GM11168 (cell line): ENCODE results near the gene CPO.

Experiments used
- in situ Hi-C: fragments of 300-500 bp; cut with MboI; formaldehyde crosslinking; loops from one replicate; pipeline ENCODE4 v1.12.0; 2022; ENCODE audit warnings: low sequenced_read_pairs; ENCODE audit not compliant: unreplicated experiment

The CPO gene

GRCh38 chr2:206996556-206997065, 57.3 kb downstream of the CPO start:
- in situ Hi-C loops: no loop called here

GRCh38 chr2:207008105-207008990, 69.0 kb downstream of the CPO start:
- in situ Hi-C loops: no loop called here

GRCh38 chr2:207012461-207012860, 73.1 kb downstream of the CPO start:
- in situ Hi-C loops: no loop called here

GRCh38 chr2:207014424-207014823, 75.1 kb downstream of the CPO start:
- in situ Hi-C loops: no loop called here

GRCh38 chr2:207015901-207016300, 76.6 kb downstream of the CPO start:
- in situ Hi-C loops: no loop called here
